ENCODE results near the gene WT1. TPM values are rescaled to one million over a fixed set of nuclear protein-coding genes. Genes with fewer than 3 reads are reported as not detected.

The WT1 gene
- total and polyA plus RNA-seq, 2 of the 8 experiments (the other 6 are each of a cell fraction or from before 2014, with no cell fraction given): 0.05 to 0.17 TPM

GRCh38 chr11:32444186-32444585, 8.8 kb upstream of the WT1 start (continued):
- TF ChIP-seq PHF8 (conservative IDR thresholded peaks at IDR 0.05; ENCODE audit: low read depth, low read length): no peak
- no peak for TF ChIP-seq TAF1 (IDR thresholded peaks at IDR 0.05; ENCODE audit: low read depth, low read length)
- TF ChIP-seq CBX5 (IDR thresholded peaks at IDR 0.05; ENCODE audit: low read depth, low read length): no peak
- TF ChIP-seq POLR2AphosphoS5 (IDR thresholded peaks at IDR 0.05; ENCODE audit: low read depth, low read length): no peak
- TF ChIP-seq RFX5 (IDR thresholded peaks at IDR 0.05; ENCODE audit: borderline replicate concordance, low read depth, low read length): no peak

Measured in H1 (cell line).